ENCODE data around the gene TMEM233.

The TMEM233 gene

DNA sequence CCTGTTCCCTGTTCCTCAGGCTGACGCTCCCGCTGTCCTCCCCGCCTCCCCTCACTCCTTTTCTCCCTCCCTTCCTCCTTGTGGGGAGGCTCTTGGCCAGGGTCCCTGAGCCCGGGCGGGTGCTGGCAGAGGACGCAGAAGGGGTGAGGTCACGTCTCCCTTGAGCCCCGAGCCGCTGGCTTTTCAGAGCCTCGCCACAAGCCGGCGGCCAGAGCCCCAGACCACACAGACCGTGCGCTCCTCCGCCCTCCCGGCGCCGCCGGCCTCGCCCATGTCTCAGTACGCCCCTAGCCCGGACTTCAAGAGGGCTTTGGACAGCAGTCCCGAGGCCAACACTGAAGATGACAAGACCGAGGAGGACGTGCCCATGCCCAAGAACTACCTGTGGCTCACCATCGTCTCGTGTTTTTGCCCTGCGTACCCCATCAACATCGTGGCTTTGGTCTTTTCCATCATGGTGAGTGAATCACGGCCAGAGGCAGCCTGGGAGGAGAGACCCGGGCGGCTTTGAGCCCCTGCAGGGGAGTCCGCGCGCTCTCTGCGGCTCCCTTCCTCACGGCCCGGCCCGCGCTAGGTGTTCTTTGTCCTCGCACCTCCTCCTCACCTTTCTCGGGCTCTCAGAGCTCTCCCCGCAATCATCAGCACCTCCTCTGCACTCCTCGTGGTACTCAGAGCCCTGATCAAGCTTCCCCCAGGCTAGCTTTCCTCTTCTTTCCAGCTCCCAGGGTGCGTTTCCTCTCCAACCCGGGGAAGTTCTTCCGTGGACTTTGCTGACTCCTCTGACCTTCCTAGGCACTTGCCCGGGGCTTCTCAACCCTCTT, at the start of gene TMEM233:
TSS of gene TMEM233 (plus strand) at position 197 of the 821 bp plus-strand sequence. CDS start at position 272, 75 bp downstream.
- peak in 1 of 2 experiments; percentile 14 for DNase-seq

- peak; percentile 53 to 72 for DNase-seq
Measured at GRCh38 chr12:119544765-119545625, 48.6 kb upstream of the TMEM233 start.

GRCh38 chr12:119546340-119546739, 47.2 kb upstream of the TMEM233 start:
- DNase-seq = no peak

GRCh38 chr12:119547001-119547400, 46.6 kb upstream of the TMEM233 start:
- DNase-seq = no peak

DNA sequence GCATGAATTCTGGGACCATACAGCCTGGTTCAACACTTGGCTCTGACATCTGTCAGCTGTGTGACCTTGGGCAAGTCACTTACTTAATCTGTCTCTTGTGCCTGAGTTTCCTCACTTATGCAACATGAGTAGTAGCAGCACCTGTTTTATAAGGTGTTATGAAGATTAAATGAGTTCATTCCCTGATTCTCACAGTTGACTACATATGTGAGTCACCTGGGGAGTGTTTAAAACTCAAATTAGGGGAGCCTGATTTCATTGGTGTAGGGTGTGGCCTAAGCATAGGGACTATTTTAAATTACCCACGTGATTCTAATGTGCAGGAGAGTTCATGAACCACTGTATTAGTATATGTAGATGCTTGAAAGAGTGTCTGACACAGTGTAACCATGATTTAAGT, 36.7 kb upstream of the TMEM233 start:
- DNase-seq = no peak

DNA sequence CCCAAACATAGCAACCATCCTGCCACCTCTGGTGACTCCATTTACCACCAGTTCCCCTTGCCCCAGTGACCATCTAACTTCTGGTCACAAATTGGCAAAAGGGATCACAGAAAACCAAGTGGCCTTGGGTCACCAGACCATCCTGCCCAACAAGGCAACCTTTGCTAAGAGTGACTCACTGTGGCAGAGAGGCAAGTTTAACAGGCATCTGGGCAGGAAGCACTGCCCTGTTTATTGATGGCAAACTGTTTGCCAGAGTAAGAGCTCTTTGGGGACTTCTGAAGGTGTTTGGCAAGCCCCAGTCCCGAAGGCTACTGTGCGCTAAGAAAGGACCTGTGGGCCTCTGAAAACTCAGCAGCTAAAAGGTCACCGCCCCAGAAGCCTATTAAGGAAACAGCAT, 28.2 kb upstream of the TMEM233 start:
- DNase-seq = no peak

- DNase-seq = no peak
Measured at GRCh38 chr12:119570771-119571170, 22.8 kb upstream of the TMEM233 start.

DNA sequence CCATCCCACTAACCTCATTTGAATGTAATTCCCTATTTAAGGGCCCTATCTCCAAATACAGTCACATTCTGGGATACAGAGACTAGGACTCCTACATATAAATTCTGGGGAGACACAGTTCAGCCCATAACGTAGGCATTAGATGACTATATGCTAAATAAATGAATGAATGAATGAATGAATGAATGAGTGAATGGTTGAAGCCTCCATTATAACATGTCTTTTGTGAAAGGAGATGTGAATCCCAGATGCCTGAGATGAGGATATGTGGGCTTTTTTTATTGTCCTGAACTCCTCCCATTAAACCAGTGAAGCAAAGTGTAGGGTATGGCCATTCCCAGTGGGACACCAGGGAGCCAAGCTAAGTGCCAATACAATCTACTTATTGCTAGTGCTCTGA, 20.5 kb upstream of the TMEM233 start:
- DNase-seq = no peak

GRCh38 chr12:119574255-119574654, 19.3 kb upstream of the TMEM233 start:
- DNase-seq = no peak

- DNase-seq = no peak
Measured at GRCh38 chr12:119576118-119576810, 17.3 kb upstream of the TMEM233 start.

DNA sequence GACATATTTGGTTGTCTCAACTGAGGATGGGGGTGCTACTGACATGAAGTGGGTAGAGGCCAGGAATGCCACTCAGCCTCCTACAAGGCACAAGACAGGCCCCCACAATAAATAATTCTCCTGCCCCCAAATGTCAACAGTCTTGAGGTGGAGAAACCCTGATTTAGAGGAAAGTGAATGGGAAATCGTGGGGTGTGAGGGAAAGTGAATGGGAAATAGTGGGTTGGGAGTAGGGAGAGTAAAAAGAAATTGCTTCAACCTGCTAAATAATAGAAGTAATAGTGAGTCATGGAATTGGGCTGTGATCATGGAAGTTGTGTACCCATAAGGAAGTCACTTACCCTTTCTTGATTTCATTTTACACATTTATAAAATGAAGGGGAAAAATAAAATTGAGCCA, 16.7 kb upstream of the TMEM233 start:
- no peak for DNase-seq

- DNase-seq = no peak
Measured at GRCh38 chr12:119578112-119578511, 15.5 kb upstream of the TMEM233 start.

- no peak for DNase-seq
Measured at GRCh38 chr12:119589097-119589496, 4.5 kb upstream of the TMEM233 start.

- DNase-seq = no peak
Measured at GRCh38 chr12:119589634-119590033, 3.9 kb upstream of the TMEM233 start.

DNA sequence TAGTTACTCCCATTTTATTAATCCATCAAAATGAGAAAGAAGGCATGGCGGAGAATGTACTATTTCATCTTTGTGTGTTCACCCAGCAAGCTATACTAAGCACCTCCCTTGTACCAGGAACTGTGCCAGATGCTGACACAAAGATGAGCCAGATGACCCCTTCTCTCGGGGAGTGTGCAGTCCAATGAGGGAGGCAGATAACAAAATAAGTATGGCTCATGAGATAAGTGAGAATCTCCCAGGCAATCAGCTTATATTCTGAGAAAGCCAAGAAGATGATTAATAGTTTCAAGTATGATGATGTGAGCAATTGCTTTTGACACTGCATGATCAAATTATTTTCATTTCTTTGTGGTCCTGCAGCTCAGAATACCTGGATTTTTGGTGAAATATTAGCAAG, 1.3 kb upstream of the TMEM233 start:
- peak in 1 of 2 experiments; percentile 7 for DNase-seq

- DNase-seq = peak in 1 of 2 experiments; percentile 21
Measured at GRCh38 chr12:119594399-119594730, 791 bp downstream of the TMEM233 start.

- DNase-seq = peak in 1 of 2 experiments; percentile 12
Measured at GRCh38 chr12:119594772-119595445, 1.3 kb downstream of the TMEM233 start.

DNA sequence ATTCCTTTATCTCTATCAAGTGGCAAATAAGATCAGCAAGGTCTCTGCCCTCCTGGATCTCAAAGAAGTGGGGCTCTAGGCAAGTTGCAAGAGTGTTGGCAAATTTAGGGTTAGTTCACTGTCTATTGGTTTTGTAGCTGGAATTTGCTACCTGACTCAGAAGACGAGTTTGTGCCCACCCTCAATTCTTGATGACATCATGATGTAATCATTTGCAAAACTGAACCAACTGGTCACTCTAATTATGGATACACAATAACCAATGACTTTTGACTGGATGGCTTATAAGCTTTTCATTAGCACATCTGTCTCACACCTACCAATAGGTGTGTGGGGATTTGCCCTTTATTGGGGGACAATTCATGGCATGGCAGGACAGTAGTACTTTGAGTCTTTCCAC, 4.6 kb downstream of the TMEM233 start:
- no peak for DNase-seq

- DNase-seq = no peak
Measured at GRCh38 chr12:119601877-119602733, 8.5 kb downstream of the TMEM233 start.

DNA sequence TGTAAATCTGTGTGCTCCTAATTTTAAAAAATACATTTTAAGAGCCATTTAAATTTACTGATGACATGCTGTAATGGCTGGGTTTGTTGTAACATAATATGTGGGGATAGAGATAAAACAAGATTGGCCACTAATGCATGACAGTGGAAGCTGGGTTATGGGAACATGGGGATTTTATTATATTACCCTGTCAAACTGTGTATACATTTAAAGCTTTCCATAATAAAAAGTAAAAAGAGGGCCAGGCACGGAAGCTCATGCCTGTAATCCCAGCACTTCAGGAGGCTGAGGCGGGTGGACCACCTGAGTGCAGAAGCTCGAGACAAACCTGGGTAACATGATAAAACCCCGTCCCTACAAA, 9.1 kb downstream of the TMEM233 start:
- no peak for DNase-seq

DNA sequence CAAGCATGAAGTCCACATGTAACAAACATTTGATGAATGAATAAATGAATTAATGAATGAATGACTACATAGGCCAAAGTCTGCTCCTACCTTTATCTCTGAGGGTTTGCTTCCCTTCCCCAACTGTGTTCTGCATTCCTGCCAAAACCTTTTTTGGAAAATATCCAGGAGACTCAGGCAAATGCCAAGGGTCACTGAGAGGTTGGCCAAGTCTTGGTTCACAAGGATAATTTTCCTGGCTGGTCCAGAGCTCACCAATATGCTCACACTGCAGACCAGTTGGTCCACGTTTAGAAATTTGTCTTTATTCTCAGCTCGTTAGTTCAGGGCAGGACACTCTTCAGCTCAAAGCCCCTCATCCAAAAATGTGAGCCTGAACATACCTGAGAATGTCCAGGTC, 10.2 kb downstream of the TMEM233 start:
- no peak for DNase-seq

DNA sequence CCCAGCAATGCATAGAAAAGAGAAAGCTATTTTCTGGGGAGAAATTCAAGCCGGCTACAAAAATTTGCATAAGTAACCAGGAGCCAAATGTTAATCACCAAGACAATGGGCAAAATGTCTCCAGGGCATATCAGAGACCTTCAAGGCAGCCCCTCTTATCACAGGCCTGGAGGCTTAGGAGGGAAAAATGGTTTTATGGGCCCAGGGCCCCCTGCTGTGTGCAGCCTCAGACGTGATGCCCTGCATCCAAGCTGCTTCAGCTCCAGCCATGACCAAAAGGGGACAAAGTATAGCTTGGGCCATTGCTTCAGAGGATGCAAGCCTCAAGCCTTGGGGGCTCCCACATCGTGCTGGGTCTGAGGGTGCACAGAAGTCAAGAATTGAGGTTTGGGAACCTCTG, 15.8 kb downstream of the TMEM233 start:
- DNase-seq = no peak
